ENCODE results near the gene LTA.

GRCh38 chr6:31544676-31545075 is 27.4 kb upstream of the LTA start:
- TF ChIP-seq CTCF (IDR thresholded peaks at IDR 0.05; ENCODE audit: insufficient read depth, low read length) = no peak
- no peak for TF ChIP-seq REST (IDR thresholded peaks at IDR 0.05; ENCODE audit: insufficient replicate concordance, low read depth)
- no peak for TF ChIP-seq GABPA (IDR thresholded peaks at IDR 0.05; ENCODE audit: low read depth)
- TF ChIP-seq POLR2AphosphoS5 (IDR thresholded peaks at IDR 0.05; ENCODE audit: low read depth) = no peak
- TF ChIP-seq SPI1 (IDR thresholded peaks at IDR 0.05; ENCODE audit: borderline replicate concordance, low read depth) = no peak

Measured in HL-60 (cell line).